ENCODE measurements around the gene AP5S1.

The AP5S1 gene

DNA sequence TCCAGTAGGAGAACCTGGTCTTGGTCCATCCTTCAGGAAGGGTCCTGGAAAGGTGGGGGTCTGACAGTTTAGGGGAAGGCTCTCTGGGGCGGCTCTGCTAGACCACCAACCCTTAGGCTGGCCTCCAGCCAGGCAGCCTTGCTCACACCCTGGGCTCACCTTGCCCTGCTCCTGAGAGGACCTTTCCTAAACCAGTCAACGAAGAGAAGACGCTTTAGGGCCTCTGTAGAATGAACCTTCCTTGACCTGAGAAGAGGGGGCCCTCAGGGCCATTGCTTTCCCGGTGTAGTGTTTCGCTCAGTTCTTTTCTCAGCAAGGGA lies 23.2 kb upstream of the AP5S1 start:
- Histone ChIP-seq H2AFZ (ENCODE audit: low read depth, low read length) (no peak overlapping the region), H3K36me3 (ENCODE audit: insufficient read depth, low read length) (peaks cover 57% of the 10 kb centered on the region)
- no peak for DNase-seq

DNA sequence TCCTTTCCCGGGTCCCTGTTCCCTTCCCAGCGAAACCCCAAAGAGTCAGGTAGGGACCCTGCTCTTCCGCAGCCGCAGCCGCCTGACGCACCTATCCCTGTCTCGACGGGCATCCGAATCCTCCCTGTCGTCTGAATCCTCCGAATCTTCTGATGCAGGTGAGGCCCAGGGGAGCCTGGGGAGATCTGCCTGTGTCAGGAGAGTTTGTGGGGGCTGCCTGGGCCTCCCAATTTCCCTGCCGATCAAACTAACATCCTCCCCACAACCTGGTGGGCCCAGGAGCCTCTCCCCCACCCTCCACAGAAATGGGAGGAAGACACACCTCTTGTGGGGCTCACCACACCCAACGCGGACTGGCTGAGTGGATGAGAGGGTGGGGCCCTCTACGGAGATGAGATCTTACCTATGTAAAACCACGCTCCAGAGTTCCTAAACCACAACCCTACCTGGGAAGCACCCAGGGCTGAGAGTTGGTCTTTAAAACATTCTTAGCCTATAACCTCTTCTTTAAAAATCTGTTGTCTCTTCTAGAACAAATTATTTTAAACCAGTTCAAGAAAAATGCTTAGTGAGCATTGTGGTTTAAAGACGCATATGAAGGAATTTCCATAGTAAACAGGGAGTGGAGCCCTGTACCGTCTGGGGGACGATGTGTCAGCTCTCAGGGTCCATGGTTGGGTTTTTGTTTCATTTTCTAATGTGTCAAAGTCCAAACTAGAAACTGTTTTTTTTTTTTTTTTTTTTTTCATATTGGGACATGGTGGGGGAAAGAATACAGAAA lies 22.6 kb upstream of the AP5S1 start:
- DNase-seq, result peak; percentile 44
- H4K20me1 ChIP-seq (ENCODE audit: insufficient read depth, low read length), result peaks cover 23% of the 10 kb centered on the region
- H2AFZ ChIP-seq (ENCODE audit: low read depth, low read length), result no peak overlapping the region
- H3K4me1 ChIP-seq (ENCODE audit: insufficient read depth, low read length), result peaks cover 61% of the 10 kb centered on the region
- H3K27ac ChIP-seq (ENCODE audit: low read length), result peak overlapping the region; percentile 79
- ATAC-seq (ENCODE audit: insufficient read depth, low read depth), result no peak
- peak overlapping the region; percentile 84 for H3K4me2 ChIP-seq (ENCODE audit: insufficient read depth, low read length)
- H3K4me3 ChIP-seq (ENCODE audit: low read depth in 1 of 2, low read length in 2 of 2), result peak overlapping the region in 1 of 2 experiments; percentile 83; a peak in 3 of 4 replicates
- TF ChIP-seq EZH2 (IDR thresholded peaks at IDR 0.05; ENCODE audit: borderline replicate concordance, low read depth, low read length, severe bottlenecking), result no peak
- peak overlapping the region; percentile 91 for H3K9ac ChIP-seq (ENCODE audit: low read depth, low read length)
- no peaks in the 10 kb centered on the region for H3K27me3 ChIP-seq (ENCODE audit: insufficient read depth, low read length, poor library complexity)
- peaks cover 58% of the 10 kb centered on the region for H3K79me2 ChIP-seq (ENCODE audit: insufficient read depth, low read length)
- peaks cover 63% of the 10 kb centered on the region for H3K36me3 ChIP-seq (ENCODE audit: insufficient read depth, low read length)
- H3K9me3 ChIP-seq (ENCODE audit: insufficient read depth, low read length, severe bottlenecking), result no peaks in the 10 kb centered on the region

More for the DNA sequence above, 23.2 kb upstream of the AP5S1 start:
- Histone ChIP-seq H3K4me3 (ENCODE audit: low read depth in 1 of 2, low read length in 2 of 2) (peak overlapping the region; percentile 70 to 83; a peak in 3 of 4 replicates), H3K4me1 (ENCODE audit: insufficient read depth, low read length) (peaks cover 61% of the 10 kb centered on the region), H3K79me2 (ENCODE audit: insufficient read depth, low read length) (peaks cover 58% of the 10 kb centered on the region), H3K9me3 (ENCODE audit: insufficient read depth, low read length, severe bottlenecking) (no peaks in the 10 kb centered on the region), H3K4me2 (ENCODE audit: insufficient read depth, low read length) (peak overlapping the region; percentile 84), H3K27ac (ENCODE audit: low read length) (peak overlapping the region; percentile 79), H3K9ac (ENCODE audit: low read depth, low read length) (peak overlapping the region; percentile 91), H4K20me1 (ENCODE audit: insufficient read depth, low read length) (peaks cover 23% of the 10 kb centered on the region), H3K27me3 (ENCODE audit: insufficient read depth, low read length, poor library complexity) (no peaks in the 10 kb centered on the region)
- no peak for ATAC-seq (ENCODE audit: insufficient read depth, low read depth)
- no peak for TF ChIP-seq EZH2 (IDR thresholded peaks at IDR 0.05; ENCODE audit: borderline replicate concordance, low read depth, low read length, severe bottlenecking)
- TF ChIP-seq, protein P1, sequence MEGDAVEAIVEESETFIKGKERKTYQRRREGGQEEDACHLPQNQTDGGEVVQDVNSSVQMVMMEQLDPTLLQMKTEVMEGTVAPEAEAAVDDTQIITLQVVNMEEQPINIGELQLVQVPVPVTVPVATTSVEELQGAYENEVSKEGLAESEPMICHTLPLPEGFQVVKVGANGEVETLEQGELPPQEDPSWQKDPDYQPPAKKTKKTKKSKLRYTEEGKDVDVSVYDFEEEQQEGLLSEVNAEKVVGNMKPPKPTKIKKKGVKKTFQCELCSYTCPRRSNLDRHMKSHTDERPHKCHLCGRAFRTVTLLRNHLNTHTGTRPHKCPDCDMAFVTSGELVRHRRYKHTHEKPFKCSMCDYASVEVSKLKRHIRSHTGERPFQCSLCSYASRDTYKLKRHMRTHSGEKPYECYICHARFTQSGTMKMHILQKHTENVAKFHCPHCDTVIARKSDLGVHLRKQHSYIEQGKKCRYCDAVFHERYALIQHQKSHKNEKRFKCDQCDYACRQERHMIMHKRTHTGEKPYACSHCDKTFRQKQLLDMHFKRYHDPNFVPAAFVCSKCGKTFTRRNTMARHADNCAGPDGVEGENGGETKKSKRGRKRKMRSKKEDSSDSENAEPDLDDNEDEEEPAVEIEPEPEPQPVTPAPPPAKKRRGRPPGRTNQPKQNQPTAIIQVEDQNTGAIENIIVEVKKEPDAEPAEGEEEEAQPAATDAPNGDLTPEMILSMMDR (IDR thresholded peaks at IDR 0.05; ENCODE audit: borderline replicate concordance, extremely low read depth, low read length, poor library complexity, severe bottlenecking), result no peak

GRCh38 chr20:3798373-3798768 lies 22.0 kb upstream of the AP5S1 start:
- Histone ChIP-seq H3K4me2 (ENCODE audit: insufficient read depth, low read length) (peak overlapping the region; percentile 84), H3K4me3 (ENCODE audit: low read depth in 1 of 2, low read length in 2 of 2) (no peak overlapping the region), H3K9ac (ENCODE audit: low read depth, low read length) (peak overlapping the region; percentile 38)

GRCh38 chr20:3798908-3799248 lies 21.5 kb upstream of the AP5S1 start:
- H3K27me3 ChIP-seq (ENCODE audit: insufficient read depth, low read length, poor library complexity), result no peaks in the 10 kb centered on the region
- H4K20me1 ChIP-seq (ENCODE audit: insufficient read depth, low read length), result peaks cover 23% of the 10 kb centered on the region
- peaks cover 61% of the 10 kb centered on the region for H3K4me1 ChIP-seq (ENCODE audit: insufficient read depth, low read length)
- H3K4me3 ChIP-seq (ENCODE audit: low read depth in 1 of 2, low read length in 2 of 2), result peak overlapping the region in 1 of 2 experiments; percentile 31; a peak in 2 of 4 replicates
- TF ChIP-seq, protein P1 (IDR thresholded peaks at IDR 0.05; ENCODE audit: borderline replicate concordance, extremely low read depth, low read length, poor library complexity, severe bottlenecking), result no peak
- TF ChIP-seq EZH2 (IDR thresholded peaks at IDR 0.05; ENCODE audit: borderline replicate concordance, low read depth, low read length, severe bottlenecking), result no peak
- H3K79me2 ChIP-seq (ENCODE audit: insufficient read depth, low read length), result peaks cover 58% of the 10 kb centered on the region
- H2AFZ ChIP-seq (ENCODE audit: low read depth, low read length), result no peak overlapping the region
- peaks cover 74% of the 10 kb centered on the region for H3K36me3 ChIP-seq (ENCODE audit: insufficient read depth, low read length)
- H3K27ac ChIP-seq (ENCODE audit: low read length), result peak overlapping the region; percentile 79
- peak overlapping the region; percentile 84 for H3K4me2 ChIP-seq (ENCODE audit: insufficient read depth, low read length)
- ATAC-seq (ENCODE audit: insufficient read depth, low read depth), result no peak; the same call in 2 of the 3 replicates
- H3K9me3 ChIP-seq (ENCODE audit: insufficient read depth, low read length, severe bottlenecking), result no peaks in the 10 kb centered on the region
- H3K9ac ChIP-seq (ENCODE audit: low read depth, low read length), result peak overlapping the region; percentile 38
- no peak for DNase-seq

More at GRCh38 chr20:3798373-3798768, 22.0 kb upstream of the AP5S1 start:
- peaks cover 58% of the 10 kb centered on the region for H3K79me2 ChIP-seq (ENCODE audit: insufficient read depth, low read length)
- no peaks in the 10 kb centered on the region for H3K9me3 ChIP-seq (ENCODE audit: insufficient read depth, low read length, severe bottlenecking)
- H4K20me1 ChIP-seq (ENCODE audit: insufficient read depth, low read length), result peaks cover 23% of the 10 kb centered on the region
- H3K27me3 ChIP-seq (ENCODE audit: insufficient read depth, low read length, poor library complexity), result no peaks in the 10 kb centered on the region
- no peak for DNase-seq
- peak overlapping the region; percentile 79 for H3K27ac ChIP-seq (ENCODE audit: low read length)
- peaks cover 69% of the 10 kb centered on the region for H3K36me3 ChIP-seq (ENCODE audit: insufficient read depth, low read length)
- H2AFZ ChIP-seq (ENCODE audit: low read depth, low read length), result no peak overlapping the region
- ATAC-seq (ENCODE audit: insufficient read depth, low read depth), result no peak
- TF ChIP-seq, protein P1 (IDR thresholded peaks at IDR 0.05; ENCODE audit: borderline replicate concordance, extremely low read depth, low read length, poor library complexity, severe bottlenecking), result no peak
- no peak for TF ChIP-seq EZH2 (IDR thresholded peaks at IDR 0.05; ENCODE audit: borderline replicate concordance, low read depth, low read length, severe bottlenecking)
- H3K4me1 ChIP-seq (ENCODE audit: insufficient read depth, low read length), result peaks cover 61% of the 10 kb centered on the region

All from DND-41 (cell line).